Gastroesophageal sphincter (tissue), 4 donors: ENCODE results near the gene BTBD16. TPM values are rescaled to one million over a fixed set of nuclear protein-coding genes. Genes with fewer than 3 reads are reported as not detected.

ENCODE experiments used
- ATAC-seq: fragments of 150-250 bp; one replicate; pipeline ENCODE4 v1.9.1; 2016; ENCODE audit warnings: mild to moderate bottlenecking, moderate library complexity
- H3K27ac ChIP-seq, 4 donors: fragments of 200-600 bp; sonication (generic) in 3 of 4; 1 replicate in 3 of 4; 2 replicates in 1 of 4; pipeline ENCODE4 v1.5.1; 2016 to 2019
- H3K27me3 ChIP-seq: fragments of 200-600 bp; sonication (generic); one replicate; pipeline ENCODE4 v1.5.1; 2019
- H3K36me3 ChIP-seq, 2 donors: fragments of 200-600 bp; sonication (generic); one replicate each; pipeline ENCODE4 v1.5.1; 2019; ENCODE audit warnings: control low read depth in 1 of 2
- H3K4me1 ChIP-seq, 3 donors: fragments of 200-600 bp; sonication (generic); 1 replicate in 2 of 3; 2 replicates in 1 of 3; pipeline ENCODE4 v1.5.1; 2016 to 2019; ENCODE audit warnings: control low read depth in 2 of 3
- H3K4me3 ChIP-seq, 2 donors: fragments of 200-600 bp; sonication (generic); one replicate each; pipeline ENCODE4 v1.5.1; 2019; ENCODE audit warnings: mild to moderate bottlenecking in 1 of 2, moderate library complexity in 1 of 2
- H3K9me3 ChIP-seq, 3 donors: fragments of 200-600 bp; sonication (generic); one replicate each; pipeline ENCODE4 v1.5.1; 2017 to 2019; ENCODE audit warnings: control low read depth in 2 of 3
- CTCF ChIP-seq, 4 experiments: fragments of 200-600 bp in 2 of 4; fragments of 450-650 bp in 2 of 4; sonication (generic) in 1 of 4; IDR thresholded peaks; one replicate each; pipeline ENCODE4 v1.5.1; 2017 to 2019; ENCODE audit warnings: antibody characterized with exemption in 4 of 4, mild to moderate bottlenecking in 2 of 4, moderate library complexity in 2 of 4
- EP300 ChIP-seq: sonication (generic); formaldehyde crosslinking; IDR thresholded peaks from one replicate; pipeline ENCODE4 v1.6.1; 2017; ENCODE audit warnings: antibody characterized with exemption, mild to moderate bottlenecking
- POLR2A ChIP-seq, 2 donors: fragments of 450-650 bp; IDR thresholded peaks; one replicate each; pipeline ENCODE4 v1.6.1; 2017; ENCODE audit warnings: antibody characterized with exemption in 2 of 2, mild to moderate bottlenecking in 2 of 2, moderate library complexity in 1 of 2
- POLR2AphosphoS5 ChIP-seq: sonication (generic); formaldehyde crosslinking; IDR thresholded peaks from one replicate; pipeline ENCODE4 v1.6.1; 2017; ENCODE audit warnings: antibody characterized with exemption
- WGBS, 2 donors: methylation state at CpG; one replicate each; pipeline ENCODE4 v1.1.5; 2018; ENCODE audit warnings: low coverage in 1 of 2; 5-methylcytosine and 5-hydroxymethylcytosine counted together
- total RNA-seq, 4 donors: library from RNA; depleted of rRNA; stranded (reverse); fragments of >200 nt; gene quantifications; one replicate each; pipeline ENCODE4 v1.1.0, GENCODE V29; 2016

BTBD16 gene
- total RNA-seq, 4 donors from 2014 or later: not detected

- ATAC-seq: no peak
- Histone ChIP-seq H3K4me3 (no peak overlapping the region), H3K27ac (no peak overlapping the region), H3K27me3 (no peaks in the 10 kb centered on the region), H3K9me3 (no peaks in the 10 kb centered on the region), H3K36me3 (peaks cover 0 to 100% of the 10 kb centered on the region in 2 donors), H3K4me1 (peaks cover 0 to 12% (median 3%) of the 10 kb centered on the region in 3 donors)
- TF ChIP-seq POLR2A (IDR thresholded peaks at IDR 0.05) (no peak), POLR2AphosphoS5 (no peak), CTCF (IDR thresholded peaks at IDR 0.05) (no peak), EP300 (no peak)
- 60 to 70% methylated on average over 1 to 2 of the region's 8 CpGs for WGBS, 2 donors
These were observed 29.3 kb upstream of the BTBD16 start for GRCh38 chr10:122241836-122242235.

- Histone ChIP-seq H3K36me3 (peaks cover 0 to 100% of the 10 kb centered on the region in 2 donors), H3K27ac (peak overlapping the region in 3 of 4 donors; percentile 17 to 32 (median 31)), H3K9me3 (no peaks in the 10 kb centered on the region), H3K27me3 (no peaks in the 10 kb centered on the region), H3K4me3 (no peak overlapping the region), H3K4me1 (peaks cover 0 to 12% (median 3%) of the 10 kb centered on the region in 3 donors)
- 40% methylated on average over 1 of the region's 2 CpGs; no CpG with 5 or more reads in 1 of the 2 donors for WGBS, 2 donors
- TF ChIP-seq EP300 (no peak), CTCF (IDR thresholded peaks at IDR 0.05) (no peak), POLR2A (IDR thresholded peaks at IDR 0.05) (no peak), POLR2AphosphoS5 (peak; percentile 57)
- peak; percentile 59 for ATAC-seq
These were observed 27.5 kb upstream of the BTBD16 start for GRCh38 chr10:122243550-122243949.

GRCh38 chr10:122244001-122244975 is 26.8 kb upstream of the BTBD16 start:
- peaks cover 0 to 100% of the 10 kb centered on the region in 2 donors for H3K36me3 ChIP-seq
- WGBS, 2 donors: 68 to 75% methylated on average over 4 to 5 of the region's 11 CpGs

GRCh38 chr10:122245136-122245535 is 26.0 kb upstream of the BTBD16 start:
- H3K27me3 ChIP-seq: no peaks in the 10 kb centered on the region
- H3K4me1 ChIP-seq: peaks cover 0 to 12% (median 3%) of the 10 kb centered on the region in 3 donors
- no peak for ATAC-seq
- H3K9me3 ChIP-seq: no peaks in the 10 kb centered on the region
- no peak overlapping the region for H3K27ac ChIP-seq
- H3K36me3 ChIP-seq: peaks cover 0 to 100% of the 10 kb centered on the region in 2 donors
- no peak overlapping the region for H3K4me3 ChIP-seq
- 68 to 83% methylated on average over 4 of the region's 4 CpGs for WGBS, 2 donors
- TF ChIP-seq POLR2AphosphoS5 (no peak), EP300 (no peak), CTCF (IDR thresholded peaks at IDR 0.05) (no peak), POLR2A (IDR thresholded peaks at IDR 0.05) (no peak)

More at GRCh38 chr10:122244001-122244975, 26.8 kb upstream of the BTBD16 start:
- ATAC-seq: no peak
- Histone ChIP-seq H3K9me3 (no peaks in the 10 kb centered on the region), H3K4me3 (no peak overlapping the region), H3K4me1 (peaks cover 0 to 12% (median 3%) of the 10 kb centered on the region in 3 donors), H3K27ac (peak overlapping the region in 3 of 4 donors; percentile 17 to 32 (median 31)), H3K27me3 (no peaks in the 10 kb centered on the region)
- TF ChIP-seq EP300 (no peak), CTCF (IDR thresholded peaks at IDR 0.05) (no peak), POLR2AphosphoS5 (no peak), POLR2A (IDR thresholded peaks at IDR 0.05) (no peak)
